H1 (cell line): Measurements from ENCODE around the gene AHDC1. TPM values are rescaled to one million over a fixed set of nuclear protein-coding genes. Genes with fewer than 3 reads are reported as not detected.

ENCODE experiments used
- CTCF ChIA-PET: fragments of 300-600 bp; sonication (Branson Sonifier 250); formaldehyde crosslinking; loops from one replicate; lab custom pipeline; 2021; ENCODE audit not compliant: partially characterized antibody; lab: Charles Lee
- POLR2A ChIA-PET: fragments of 300-600 bp; sonication (Branson Sonifier 250); formaldehyde crosslinking; loops from one replicate; lab custom pipeline; 2021; ENCODE audit warnings: inconsistent platforms; ENCODE audit not compliant: partially characterized antibody; lab: Charles Lee
- DNase-seq, 2 experiments: peaks; one replicate each; pipeline versions ENCODE4 v3.0.0 to v3.0.0-alpha.2; 2010 to 2022; ENCODE audit warnings: low spot score in 2 of 2, low read depth in 1 of 2, mixed read lengths in 1 of 2
- FAIRE-seq: peaks from 2 replicates; lab custom pipeline; 2011; peaks lifted over from hg19 to GRCh38; lab: Jason Lieb, UNC
- H2AFZ ChIP-seq: 2 replicates; pipeline ENCODE4 v1.8.1; 2012; ENCODE audit warnings: low read length, inconsistent platforms
- H2AK5ac ChIP-seq: 2 replicates; pipeline ENCODE4 v1.6.1; 2013; ENCODE audit warnings: low read depth, low read length
- H2BK120ac ChIP-seq: replicated peaks from 2 replicates; pipeline ENCODE3; 2013; ENCODE audit warnings: low read depth, low read length, inconsistent platforms
- H2BK12ac ChIP-seq: 2 replicates; pipeline ENCODE4 v1.6.1; 2013; ENCODE audit warnings: low read depth, low read length
- H2BK15ac ChIP-seq: 2 replicates; pipeline ENCODE4 v1.6.1; 2013; ENCODE audit warnings: low read length
- H2BK20ac ChIP-seq: 2 replicates; pipeline ENCODE4 v1.6.1; 2013; ENCODE audit warnings: low read length
- H2BK5ac ChIP-seq: 2 replicates; pipeline ENCODE4 v1.6.1; 2013; ENCODE audit warnings: low read depth, low read length
- H3K14ac ChIP-seq: 2 replicates; pipeline ENCODE4 v1.6.1; 2013; ENCODE audit warnings: inconsistent platforms; ENCODE audit not compliant: insufficient read length
- H3K18ac ChIP-seq: 2 replicates; pipeline ENCODE4 v1.6.1; 2013; ENCODE audit warnings: low read length; ENCODE audit errors: extremely low read depth
- H3K23ac ChIP-seq: 2 replicates; pipeline ENCODE4 v1.6.1; 2013; ENCODE audit warnings: inconsistent platforms; ENCODE audit not compliant: insufficient read length
- H3K23me2 ChIP-seq: 2 replicates; pipeline ENCODE4 v1.6.1; 2013; ENCODE audit warnings: low read depth, low read length
- H3K27ac ChIP-seq: 2 replicates; pipeline ENCODE4 v1.6.1; 2011; ENCODE audit warnings: low read depth, low read length, inconsistent platforms
- H3K27me3 ChIP-seq, 4 experiments: replicated peaks in 1 of 4; 1 replicate in 1 of 4; 2 replicates in 3 of 4; pipeline versions ENCODE4 v1.6.1 to v1.8.1; 2011 to 2013; ENCODE audit warnings: low read length in 3 of 4, mild to moderate bottlenecking in 3 of 4, inconsistent platforms in 2 of 4, mixed read lengths in 2 of 4, moderate library complexity in 1 of 4; ENCODE audit not compliant: control insufficient read depth in 3 of 4, insufficient read depth in 3 of 4; ENCODE audit errors: extremely low read depth in 1 of 4
- H3K36me3 ChIP-seq, 4 experiments: 2 replicates each; pipeline versions ENCODE4 v1.6.1 to v1.8.1; 2011 to 2013; ENCODE audit warnings: mild to moderate bottlenecking in 4 of 4, low read length in 3 of 4, moderate library complexity in 2 of 4, control low read depth in 1 of 4, inconsistent platforms in 1 of 4; ENCODE audit not compliant: insufficient read depth in 4 of 4, control insufficient read depth in 2 of 4
- H3K4ac ChIP-seq: replicated peaks from 2 replicates; pipeline ENCODE3; 2013; ENCODE audit warnings: low read length, low read depth, mixed read lengths, inconsistent platforms; ENCODE audit not compliant: insufficient read length
- H3K4me1 ChIP-seq, 4 experiments: replicated peaks in 1 of 4; 1 replicate in 1 of 4; 2 replicates in 3 of 4; pipeline versions ENCODE4 v1.6.1 to v1.8.1; 2011 to 2013; ENCODE audit warnings: low read length in 3 of 4, inconsistent platforms in 2 of 4, mixed read lengths in 1 of 4; ENCODE audit not compliant: insufficient read depth in 4 of 4, control insufficient read depth in 3 of 4
- H3K4me2 ChIP-seq, 2 experiments: 2 replicates each; pipeline versions ENCODE4 v1.6.1 to v1.8.1; 2011 to 2013; ENCODE audit warnings: low read depth in 2 of 2, low read length in 2 of 2, control low read depth in 1 of 2, inconsistent platforms in 1 of 2, mild to moderate bottlenecking in 1 of 2; ENCODE audit not compliant: insufficient read depth in 1 of 2
- H3K4me3 ChIP-seq, 4 experiments: fragments of 200-600, 300-600 bp in 1 of 4; sonication (generic), shearing (Covaris generic), sonication (Bioruptor Twin) in 1 of 4; 2 replicates each; pipeline versions ENCODE4 v1.5.1 to v1.8.1; 2011 to 2016; ENCODE audit warnings: low read length in 4 of 4, low read depth in 3 of 4, control low read depth in 2 of 4, inconsistent platforms in 2 of 4, mild to moderate bottlenecking in 2 of 4, mixed read lengths in 1 of 4, moderate library complexity in 1 of 4; ENCODE audit not compliant: insufficient read depth in 2 of 4; ENCODE audit errors: extremely low read depth in 1 of 4
- H3K56ac ChIP-seq: replicated peaks from 2 replicates; pipeline ENCODE3; 2013; ENCODE audit warnings: low read depth, mild to moderate bottlenecking, mixed read lengths, low read length, inconsistent platforms; ENCODE audit not compliant: insufficient read length
- H3K79me1 ChIP-seq: 2 replicates; pipeline ENCODE4 v1.6.1; 2013; ENCODE audit warnings: low read depth, low read length, control low read depth
- H3K79me2 ChIP-seq, 2 experiments: 2 replicates each; pipeline versions ENCODE4 v1.6.1 to v1.8.1; 2012 to 2013; ENCODE audit warnings: low read length in 2 of 2, mild to moderate bottlenecking in 2 of 2, inconsistent platforms in 1 of 2; ENCODE audit not compliant: insufficient read depth in 2 of 2, control insufficient read depth in 1 of 2
- H3K9ac ChIP-seq, 4 experiments: replicated peaks in 1 of 4; 1 replicate in 1 of 4; 2 replicates in 3 of 4; pipeline versions ENCODE4 v1.6.1 to v1.8.1; 2011 to 2013; ENCODE audit warnings: low read depth in 3 of 4, low read length in 3 of 4, control low read depth in 2 of 4, mild to moderate bottlenecking in 2 of 4, moderate library complexity in 2 of 4, inconsistent platforms in 1 of 4; ENCODE audit errors: extremely low read depth in 1 of 4
- H3K9me3 ChIP-seq, 2 experiments: 2 replicates each; pipeline versions ENCODE4 v1.6.1 to v1.8.1; 2012 to 2013; ENCODE audit warnings: mild to moderate bottlenecking in 2 of 2, moderate library complexity in 2 of 2, control low read depth in 1 of 2, inconsistent platforms in 1 of 2, low read depth in 1 of 2, low read length in 1 of 2, mixed read lengths in 1 of 2; ENCODE audit not compliant: insufficient read depth in 2 of 2
- H4K20me1 ChIP-seq, 2 experiments: replicated peaks in 1 of 2; 2 replicates each; pipeline versions ENCODE3 to v1.8.1; 2011 to 2013; ENCODE audit warnings: inconsistent platforms in 2 of 2, low read length in 2 of 2, mild to moderate bottlenecking in 1 of 2; ENCODE audit not compliant: insufficient read depth in 2 of 2, control insufficient read depth in 1 of 2
- H4K5ac ChIP-seq: 2 replicates; pipeline ENCODE4 v1.6.1; 2013; ENCODE audit warnings: low read length, low read depth, mixed read lengths, inconsistent platforms; ENCODE audit not compliant: insufficient read length
- H4K8ac ChIP-seq: 2 replicates; pipeline ENCODE4 v1.8.0; 2013; ENCODE audit warnings: mild to moderate bottlenecking, moderate library complexity, low read length, inconsistent platforms; ENCODE audit not compliant: insufficient read depth; ENCODE audit errors: extremely low read depth
- H4K91ac ChIP-seq: replicated peaks from 2 replicates; pipeline ENCODE3; 2013; ENCODE audit warnings: low read length, mixed read lengths, inconsistent platforms; ENCODE audit not compliant: insufficient read length
- KDM1A ChIP-seq: fragments of 200-600, 300-600 bp; sonication (generic); IDR thresholded peaks from 2 replicates; pipeline ENCODE4 v1.7.1; 2016; ENCODE audit warnings: mild to moderate bottlenecking, low read length, borderline replicate concordance
- KDM5A ChIP-seq: fragments of 200-600 bp; IDR thresholded peaks from 2 replicates; pipeline ENCODE4 v1.7.1; 2012; ENCODE audit warnings: mild to moderate bottlenecking, low read length, inconsistent platforms, mixed read lengths
- RBBP5 ChIP-seq: IDR thresholded peaks from 2 replicates; pipeline ENCODE4 v1.7.1; 2012; ENCODE audit warnings: low read depth, mild to moderate bottlenecking, inconsistent platforms, low read length, moderate library complexity, borderline replicate concordance
- SRF ChIP-seq: IDR thresholded peaks from 2 replicates; pipeline ENCODE4 v1.6.1; 2011; ENCODE audit warnings: mild to moderate bottlenecking, low read depth, low read length, moderate library complexity
- TCF12 ChIP-seq: IDR thresholded peaks from 2 replicates; pipeline ENCODE4 v1.6.1; 2011; ENCODE audit warnings: low read depth, mild to moderate bottlenecking, low read length
- WGBS, 2 experiments: shearing (Covaris generic) in 1 of 2; methylation state at CpG; one replicate each; pipeline versions ENCODE4 v1.1.6 to v1.1.7; 2013 to 2015; ENCODE audit warnings: low lambda C conversion rate in 2 of 2, mixed read lengths in 2 of 2, inconsistent platforms in 1 of 2, low coverage in 1 of 2, missing lambda C conversion rate in 1 of 2; ENCODE audit not compliant: insufficient replicate concordance in 2 of 2, insufficient coverage in 1 of 2, insufficient read length in 1 of 2; ENCODE audit errors: extremely low coverage in 1 of 2, missing lambda C conversion rate in 1 of 2; 5-methylcytosine and 5-hydroxymethylcytosine counted together
- polyA plus RNA-seq, 7 experiments: library from polyadenylated mRNA; depleted of rRNA in 3 of 7; stranded (reverse) in 5 of 7; unstranded in 2 of 7; fragments of >200 nt in 5 of 7; fragments of 200-250 nt in 2 of 7; gene quantifications; 1 replicate in 5 of 7; 2 replicates in 1 of 7; 4 replicates in 1 of 7; pipeline versions ENCODE4 v1.2.1 to v1.2.3, GENCODE V29; 2011 to 2013; ENCODE audit warnings: missing spikeins in 2 of 7, mixed read lengths in 2 of 7
- total RNA-seq: library from RNA; stranded (reverse); fragmentation: NEBNext Ultra II Directional; extraction: Animal tissue kit (Norgen Biotek cat#: 25700); gene quantifications from 2 replicates; pipeline ENCODE4 v1.2.1, GENCODE V29; 2021
- TF ChIP-seq, protein P1 (sequence below): IDR thresholded peaks from 2 replicates; pipeline ENCODE4 v1.6.1; 2012; ENCODE audit warnings: inconsistent platforms
- TF ChIP-seq, protein P2 (sequence below): IDR thresholded peaks from 2 replicates; pipeline ENCODE4 v1.6.1; 2012; ENCODE audit warnings: inconsistent platforms

The AHDC1 gene
- total and polyA plus RNA-seq, 2 of the 8 experiments (the other 6 are each of a cell fraction or from before 2014, with no cell fraction given) = 4.4 to 35.1 TPM

DNA sequence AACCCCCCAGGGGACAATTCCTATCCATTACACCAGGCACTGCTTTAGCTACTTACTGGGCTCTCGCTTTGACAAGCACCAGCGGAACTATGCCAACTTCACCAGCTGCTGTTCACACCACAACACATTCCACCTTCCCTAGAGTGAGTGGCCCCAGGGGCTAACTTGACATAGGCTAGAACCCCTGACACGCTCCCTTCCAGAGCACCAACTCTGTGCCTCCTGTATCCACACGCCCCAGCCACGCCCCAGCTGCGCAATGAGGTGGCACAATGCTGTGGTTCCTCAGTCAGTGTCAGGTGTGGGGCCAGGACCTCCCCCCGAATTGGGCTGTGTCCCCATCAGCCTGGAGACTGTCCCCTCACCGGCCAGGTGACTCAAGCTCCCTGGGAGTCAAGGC lies 42.7 kb upstream of the AHDC1 start:
- Histone ChIP-seq H3K4ac (no peak overlapping the region), H3K9ac (no peak overlapping the region), H3K18ac (no peak overlapping the region), H2BK15ac (no peak overlapping the region), H3K79me2 (no peaks in the 10 kb centered on the region), H4K8ac (no peak overlapping the region), H3K56ac (no peak overlapping the region), H3K27me3 (no peaks in the 10 kb centered on the region), H3K27ac (no peak overlapping the region), H3K14ac (no peak overlapping the region), H3K23me2 (no peaks in the 10 kb centered on the region), H3K4me1 (peaks cover 8 to 13% (median 9%) of the 10 kb centered on the region in 4 experiments), H3K4me2 (no peak overlapping the region), H3K23ac (no peak overlapping the region), H4K5ac (no peak overlapping the region), H2BK5ac (peak overlapping the region; percentile 29; the same call in 1 of the 2 replicates), H3K9me3 (no peaks in the 10 kb centered on the region), H2BK120ac (no peak overlapping the region), H2BK20ac (no peak overlapping the region), H2AFZ (no peak overlapping the region), H4K91ac (no peak overlapping the region), H3K79me1 (no peaks in the 10 kb centered on the region), H3K4me3 (no peak overlapping the region), H3K36me3 (no peaks in the 10 kb centered on the region), H4K20me1 (no peaks in the 10 kb centered on the region), H2AK5ac (no peak overlapping the region), H2BK12ac (no peak overlapping the region; the same call in 1 of the 2 replicates)
- DNase-seq = no peak
- ChIA-PET CTCF (interaction anchor here (0.6 to 6.2 kb wide), 10 partner anchors 8 to 657 kb away, joined by 3 to 47 read pairs (median 4); no protein-coding TSS in a partner anchor), POLR2A (interaction anchor here (1.2 kb wide), 1 partner anchor 10 kb away, joined by 4 read pairs; no protein-coding TSS in a partner anchor)
- 87% methylated on average over 8 of the region's 8 CpGs; no CpG with 5 or more reads in 1 of the 2 experiments for WGBS, 2 experiments
- no peak for FAIRE-seq
- TF ChIP-seq KDM5A (no peak), TCF12 (no peak), SRF (no peak), RBBP5 (no peak), KDM1A (no peak)
- TF ChIP-seq, protein P1, sequence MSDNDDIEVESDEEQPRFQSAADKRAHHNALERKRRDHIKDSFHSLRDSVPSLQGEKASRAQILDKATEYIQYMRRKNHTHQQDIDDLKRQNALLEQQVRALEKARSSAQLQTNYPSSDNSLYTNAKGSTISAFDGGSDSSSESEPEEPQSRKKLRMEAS = no peak
- TF ChIP-seq, protein P2, sequence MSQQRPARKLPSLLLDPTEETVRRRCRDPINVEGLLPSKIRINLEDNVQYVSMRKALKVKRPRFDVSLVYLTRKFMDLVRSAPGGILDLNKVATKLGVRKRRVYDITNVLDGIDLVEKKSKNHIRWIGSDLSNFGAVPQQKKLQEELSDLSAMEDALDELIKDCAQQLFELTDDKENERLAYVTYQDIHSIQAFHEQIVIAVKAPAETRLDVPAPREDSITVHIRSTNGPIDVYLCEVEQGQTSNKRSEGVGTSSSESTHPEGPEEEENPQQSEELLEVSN = no peak
